Adrenal gland (tissue), 12 donors: ENCODE results near the gene SERTAD2. TPM values are rescaled to one million over a fixed set of nuclear protein-coding genes. Genes with fewer than 3 reads are reported as not detected.

Experiments
- DNase-seq, 7 donors: peaks; one replicate each; pipeline ENCODE4 v3.0.0-alpha.2; 2019 to 2020
- H3K27ac ChIP-seq, 5 donors: fragments of 200-600 bp; sonication (generic) in 4 of 5; 1 replicate in 3 of 5; 2 replicates in 2 of 5; pipeline versions ENCODE4 v1.5.1 to v1.8.0; 2016 to 2020; ENCODE audit warnings: mild to moderate bottlenecking in 1 of 5
- H3K27me3 ChIP-seq: fragments of 200-600 bp; 2 replicates; pipeline ENCODE4 v1.8.0; 2021
- H3K36me3 ChIP-seq, 2 donors: fragments of 200-600 bp; replicated peaks in 1 of 2; 1 replicate in 1 of 2; 2 replicates in 1 of 2; pipeline versions ENCODE4 v1.5.1 to v1.8.0; 2018 to 2022
- H3K4me1 ChIP-seq, 2 donors: fragments of 200-600 bp; replicated peaks in 1 of 2; 1 replicate in 1 of 2; 2 replicates in 1 of 2; pipeline versions ENCODE4 v1.5.1 to v1.8.0; 2018 to 2021
- H3K4me3 ChIP-seq, 4 donors: fragments of 200-600 bp; sonication (generic) in 3 of 4; one replicate each; pipeline ENCODE4 v1.5.1; 2016 to 2018
- H3K9me3 ChIP-seq, 3 donors: fragments of 200-600 bp; sonication (generic) in 1 of 3; replicated peaks in 1 of 3; 1 replicate in 2 of 3; 2 replicates in 1 of 3; pipeline versions ENCODE4 v1.5.1 to v1.8.0; 2016 to 2021
- POLR2A ChIP-seq, 2 donors: fragments of 450-650 bp; IDR thresholded peaks; one replicate each; pipeline ENCODE4 v1.6.1; 2017; ENCODE audit warnings: antibody characterized with exemption in 2 of 2, mild to moderate bottlenecking in 2 of 2, moderate library complexity in 1 of 2
- WGBS, 4 donors: extraction: QIAGEN DNeasy Blood & Tissue Kit in 2 of 4; methylation state at CpG; one replicate each; pipeline versions ENCODE4 v1.1.5 to v1.1.7; 2013 to 2017; 5-methylcytosine and 5-hydroxymethylcytosine counted together
- intact Hi-C, 2 donors: fragments of 100-400 bp; cut with DNase I; formaldehyde crosslinking; loops; one replicate each; pipeline versions ENCODE4 v1.14.1 to v1.15.0; 2022 to 2023
- polyA plus RNA-seq, 3 donors: library from polyadenylated mRNA; stranded (reverse); fragments of 200-250 nt in 2 of 3; fragments of 350-450 nt in 1 of 3; fragmentation: Illumina TruSeq in 1 of 3; extraction: RNeasy Lipid Tissue Mini Kit (QIAGEN cat#74804) in 1 of 3; gene quantifications; one replicate each; pipeline ENCODE4 v1.2.3, GENCODE V29; 2013 to 2014
- total RNA-seq, 9 donors: library from RNA; depleted of rRNA in 4 of 9; stranded (reverse); fragments of >200 nt in 4 of 9; fragments of 120-200 nt in 1 of 9; fragmentation: NEBNext Ultra II Directional in 1 of 9; extraction: Animal tissue kit (Norgen Biotek cat#: 25700) in 1 of 9; gene quantifications; one replicate each; pipeline versions ENCODE4 v1.1.0 to v1.2.4, GENCODE V29; 2013 to 2023
- TF ChIP-seq, protein P1 (sequence below), 6 experiments: fragments of 450-650 bp in 4 of 6; fragments of 200-600 bp in 2 of 6; sonication (generic) in 1 of 6; IDR thresholded peaks; 1 replicate in 5 of 6; 2 replicates in 1 of 6; pipeline versions ENCODE4 v1.5.1 to v1.8.0; 2016 to 2021; ENCODE audit warnings: antibody characterized with exemption in 6 of 6, mild to moderate bottlenecking in 2 of 6, moderate library complexity in 1 of 6
- donor health status: healthy with polysubstance abuse.
- donor health status: Bipolar disorder and iron deficiency.
- donor health status: DM: yes; HTN: yes; CAD: no.
- donor health status: DM: no; HTN: no; CAD: no.
- donor health status: DM: no; HTN: no; CAD: no.
- donor health status: DM: yes; HTN: yes; CAD: no.

SERTAD2 gene
- total and polyA plus RNA-seq, 12 donors = 5.1 to 18.3 (median 11.3) TPM

DNA sequence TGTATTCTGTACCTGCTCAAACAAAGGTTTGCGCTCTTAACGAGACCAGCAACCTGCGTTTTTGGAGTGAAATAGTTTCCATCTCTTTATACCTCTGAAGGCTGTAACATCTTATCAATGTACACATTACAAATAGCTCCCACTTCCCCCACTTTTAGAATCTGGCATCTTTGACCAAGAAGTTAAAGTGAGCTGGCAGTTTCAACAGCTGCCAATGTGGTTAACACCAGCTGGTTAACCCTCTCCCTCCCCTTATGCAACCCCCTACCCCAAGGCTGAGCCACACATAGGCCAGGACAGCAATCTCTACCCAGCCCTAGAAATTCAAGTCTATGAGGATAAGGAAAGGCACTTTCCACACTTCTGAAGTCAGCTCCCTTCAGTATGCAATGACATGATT lies 2.2 kb upstream of the SERTAD2 start:
- intact Hi-C loops = no loop called here
- Histone ChIP-seq H3K27ac (no peak overlapping the region), H3K27me3 (no peaks in the 10 kb centered on the region), H3K4me1 (peaks cover 14 to 22% of the 10 kb centered on the region in 2 donors), H3K9me3 (no peaks in the 10 kb centered on the region), H3K36me3 (no peaks in the 10 kb centered on the region), H3K4me3 (no peak overlapping the region)
- DNase-seq = no peak
- WGBS, 4 donors = 54 to 80% (median 76%) methylated on average over 3 of the region's 3 CpGs
- no peak for TF ChIP-seq POLR2A (IDR thresholded peaks at IDR 0.05)
- TF ChIP-seq, protein P1, sequence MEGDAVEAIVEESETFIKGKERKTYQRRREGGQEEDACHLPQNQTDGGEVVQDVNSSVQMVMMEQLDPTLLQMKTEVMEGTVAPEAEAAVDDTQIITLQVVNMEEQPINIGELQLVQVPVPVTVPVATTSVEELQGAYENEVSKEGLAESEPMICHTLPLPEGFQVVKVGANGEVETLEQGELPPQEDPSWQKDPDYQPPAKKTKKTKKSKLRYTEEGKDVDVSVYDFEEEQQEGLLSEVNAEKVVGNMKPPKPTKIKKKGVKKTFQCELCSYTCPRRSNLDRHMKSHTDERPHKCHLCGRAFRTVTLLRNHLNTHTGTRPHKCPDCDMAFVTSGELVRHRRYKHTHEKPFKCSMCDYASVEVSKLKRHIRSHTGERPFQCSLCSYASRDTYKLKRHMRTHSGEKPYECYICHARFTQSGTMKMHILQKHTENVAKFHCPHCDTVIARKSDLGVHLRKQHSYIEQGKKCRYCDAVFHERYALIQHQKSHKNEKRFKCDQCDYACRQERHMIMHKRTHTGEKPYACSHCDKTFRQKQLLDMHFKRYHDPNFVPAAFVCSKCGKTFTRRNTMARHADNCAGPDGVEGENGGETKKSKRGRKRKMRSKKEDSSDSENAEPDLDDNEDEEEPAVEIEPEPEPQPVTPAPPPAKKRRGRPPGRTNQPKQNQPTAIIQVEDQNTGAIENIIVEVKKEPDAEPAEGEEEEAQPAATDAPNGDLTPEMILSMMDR (IDR thresholded peaks at IDR 0.05) = no peak

DNA sequence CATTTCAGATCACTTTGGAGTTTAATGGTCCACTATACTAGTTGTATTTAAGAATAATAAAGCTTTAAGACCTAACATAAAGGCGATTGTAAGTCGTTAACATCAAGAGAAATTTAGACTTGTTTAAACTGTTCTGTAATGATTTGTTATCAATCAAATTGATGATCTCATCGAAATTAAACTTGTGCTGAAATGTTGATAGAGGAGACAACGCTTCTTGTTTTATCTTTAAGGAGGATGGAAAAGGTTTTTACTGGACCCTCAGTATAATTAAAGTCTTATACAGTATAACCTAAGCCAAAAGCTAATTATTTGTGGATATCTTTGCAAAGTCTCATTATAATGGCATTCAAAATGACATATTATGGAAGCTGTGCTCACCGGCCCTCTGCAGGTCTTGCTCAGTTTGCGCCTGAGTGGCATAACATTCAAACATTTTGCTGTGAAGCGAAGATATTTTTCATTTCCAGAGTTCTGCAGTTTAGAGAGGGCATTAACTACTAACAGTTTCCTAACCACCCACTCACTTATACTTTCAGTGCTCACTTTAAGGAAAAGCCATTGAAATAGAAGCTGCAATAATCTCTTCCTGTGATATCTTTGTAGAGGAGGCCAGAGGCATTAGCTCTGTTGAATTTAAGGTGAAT lies 1.4 kb upstream of the SERTAD2 start:
- peak overlapping the region in 1 of 4 donors; percentile 94 for H3K4me3 ChIP-seq
- TF ChIP-seq, protein P1 (IDR thresholded peaks at IDR 0.05) = peak in 5 of 6 experiments; percentile 3 to 32 (median 15)
- no peak for TF ChIP-seq POLR2A (IDR thresholded peaks at IDR 0.05)
- peak in 1 of 7 donors; percentile 15 for DNase-seq
- 51 to 68% (median 60%) methylated on average over 7 of the region's 7 CpGs for WGBS, 4 donors
- intact Hi-C loops = no loop called here
- H3K36me3 ChIP-seq = no peaks in the 10 kb centered on the region
- H3K27me3 ChIP-seq = no peaks in the 10 kb centered on the region
- peak overlapping the region in 3 of 5 donors; percentile 97 to 100 (median 99) for H3K27ac ChIP-seq
- H3K4me1 ChIP-seq = peaks cover 14 to 22% of the 10 kb centered on the region in 2 donors
- no peaks in the 10 kb centered on the region for H3K9me3 ChIP-seq

DNA sequence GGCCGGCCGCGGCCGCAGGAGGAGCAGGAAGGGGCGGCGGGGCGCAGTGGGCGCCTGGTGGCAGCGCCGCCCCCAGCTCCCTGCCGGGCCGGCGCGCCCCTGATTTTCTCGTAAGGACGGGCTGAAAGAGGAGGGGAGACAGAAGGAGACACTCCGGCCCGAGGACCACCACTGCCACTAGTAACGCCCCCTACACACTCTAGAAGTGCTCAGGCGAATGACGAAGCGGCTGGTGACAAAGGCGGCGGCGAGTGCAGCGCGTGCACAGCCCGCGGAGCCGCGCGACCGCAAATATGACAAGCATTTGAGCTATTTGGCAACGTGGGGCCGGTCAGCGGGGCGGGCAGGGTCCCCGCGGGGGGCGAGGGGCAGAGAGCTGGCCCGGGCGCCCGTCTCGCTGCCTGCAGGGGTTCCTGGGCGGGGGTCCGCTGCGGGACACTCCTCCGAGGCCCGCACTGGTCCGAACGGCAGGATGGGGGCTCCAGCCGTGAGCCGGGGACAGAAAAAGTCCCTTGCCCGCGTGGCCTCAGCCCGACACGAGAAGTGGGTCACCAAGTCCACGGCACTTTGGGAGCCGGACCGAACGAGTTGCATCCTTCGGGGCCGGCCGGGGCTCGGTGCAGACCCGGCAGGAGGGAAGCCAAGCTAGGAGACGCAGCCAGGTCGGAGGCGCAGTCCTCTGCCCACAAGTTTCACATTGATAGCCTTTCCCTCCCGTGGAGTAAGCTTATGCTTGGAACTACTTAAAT lies 524 bp upstream of the SERTAD2 start:
- Histone ChIP-seq H3K27me3 (no peaks in the 10 kb centered on the region), H3K4me1 (peaks cover 23 to 29% of the 10 kb centered on the region in 2 donors), H3K9me3 (no peaks in the 10 kb centered on the region), H3K27ac (peak overlapping the region; percentile 83 to 100 (median 97)), H3K36me3 (no peaks in the 10 kb centered on the region), H3K4me3 (peak overlapping the region; percentile 30 to 97 (median 76))
- WGBS, 4 donors = 0 to 1% (median 0%) methylated on average over 1 to 70 of the region's 70 CpGs
- DNase-seq = peak; percentile 74 to 92 (median 84)
- TF ChIP-seq, protein P1 (IDR thresholded peaks at IDR 0.05) = peak in 1 of 6 experiments; percentile 22
- peak; percentile 91 to 92 for TF ChIP-seq POLR2A (IDR thresholded peaks at IDR 0.05)
- intact Hi-C loops = loop anchor here (5.0 kb wide), 2 partner anchors 88 to 213 kb away; no protein-coding TSS in a partner anchor
